Cardiac muscle cell (in vitro differentiated cells and primary cell): ENCODE results near the gene UCN3. TPM values are rescaled to one million over a fixed set of nuclear protein-coding genes. Genes with fewer than 3 reads are reported as not detected.

Experiments
- DNase-seq, 2 donors: peaks; one replicate each; pipeline versions ENCODE4 v3.0.0 to v3.0.0-alpha.2; 2010 to 2017; ENCODE audit warnings: low read depth in 1 of 2, low spot score in 1 of 2
- H3K27ac ChIP-seq: fragments of 200-600 bp; sonication (generic); 2 replicates; pipeline ENCODE4 v1.5.1; 2016
- H3K27me3 ChIP-seq: fragments of 200-600 bp; sonication (generic); 2 replicates; pipeline ENCODE4 v1.6.0; 2016; ENCODE audit warnings: control low read depth
- H3K36me3 ChIP-seq: fragments of 200-600 bp; sonication (generic); 2 replicates; pipeline ENCODE4 v1.5.1; 2016; ENCODE audit warnings: control low read depth
- H3K4me1 ChIP-seq: fragments of 200-600 bp; sonication (generic); 2 replicates; pipeline ENCODE4 v1.8.1; 2017; ENCODE audit warnings: low read depth, mild to moderate bottlenecking, mixed run types
- H3K4me3 ChIP-seq: fragments of 200-600 bp; sonication (generic); 2 replicates; pipeline ENCODE4 v1.5.1; 2016; ENCODE audit warnings: mild to moderate bottlenecking
- H3K9me3 ChIP-seq: fragments of 200-600 bp; sonication (generic); 2 replicates; pipeline ENCODE4 v1.5.1; 2017; ENCODE audit warnings: low read depth, mild to moderate bottlenecking, control low read depth
- CTCF ChIP-seq: IDR thresholded peaks from 2 replicates; pipeline ENCODE4 v1.5.1; 2012; ENCODE audit warnings: low read depth, mild to moderate bottlenecking, low read length
- polyA plus RNA-seq: library from polyadenylated mRNA; unstranded; fragments of >200 nt; fragmentation: Nextera tagmentation; extraction: Ambion mirVana; gene quantifications from 2 replicates; pipeline ENCODE4 v1.2.1, GENCODE V29; 2016
- total RNA-seq: library from RNA; depleted of rRNA; stranded (reverse); fragments of >200 nt; gene quantifications from 2 replicates; pipeline ENCODE4 v1.2.3, GENCODE V29; 2016

The UCN3 gene
- total and polyA plus RNA-seq, 2 experiments from 2014 or later = not detected

GRCh38 chr10:5411941-5412276, 47.1 kb downstream of the UCN3 start:
- no peaks in the 10 kb centered on the region for H3K9me3 ChIP-seq
- no peak overlapping the region for H3K27ac ChIP-seq
- H3K4me3 ChIP-seq = no peak overlapping the region
- no peaks in the 10 kb centered on the region for H3K4me1 ChIP-seq
- no peaks in the 10 kb centered on the region for H3K36me3 ChIP-seq
- no peaks in the 10 kb centered on the region for H3K27me3 ChIP-seq
- no peak for TF ChIP-seq CTCF
- no peak for DNase-seq

GRCh38 chr10:5412277-5412941, 47.6 kb downstream of the UCN3 start, which contains the start of gene NET1:
TSS of gene NET1 (plus strand) at chr10:5412557. CDS start at chr10:5412693, 136 bp downstream.
- H3K9me3 ChIP-seq = no peaks in the 10 kb centered on the region
- H3K36me3 ChIP-seq = no peaks in the 10 kb centered on the region
- H3K4me3 ChIP-seq = peak within 1 kb of the TSS; percentile 62
- H3K27ac ChIP-seq = peak within 1 kb of the TSS; percentile 58
- H3K4me1 ChIP-seq = no peaks in the 10 kb centered on the region
- H3K27me3 ChIP-seq = no peaks in the 10 kb centered on the region
- no peak for TF ChIP-seq CTCF
- peak; percentile 91 to 93 for DNase-seq

GRCh38 chr10:5413012-5413938, 48.5 kb downstream of the UCN3 start:
- Histone ChIP-seq H3K4me1 (no peaks in the 10 kb centered on the region), H3K4me3 (peak overlapping the region; percentile 62), H3K27me3 (no peaks in the 10 kb centered on the region), H3K36me3 (no peaks in the 10 kb centered on the region), H3K27ac (no peak overlapping the region), H3K9me3 (no peaks in the 10 kb centered on the region)
- no peak for TF ChIP-seq CTCF
- peak; percentile 47 to 74 for DNase-seq

- TF ChIP-seq CTCF = no peak
- H3K9me3 ChIP-seq = no peaks in the 10 kb centered on the region
- no peak for DNase-seq
- no peaks in the 10 kb centered on the region for H3K36me3 ChIP-seq
- H3K27ac ChIP-seq = no peak overlapping the region
- no peaks in the 10 kb centered on the region for H3K27me3 ChIP-seq
- H3K4me1 ChIP-seq = no peaks in the 10 kb centered on the region
- no peak overlapping the region for H3K4me3 ChIP-seq
Measured at GRCh38 chr10:5416981-5417380, 52.2 kb downstream of the UCN3 start.

GRCh38 chr10:5418584-5418983, 53.8 kb downstream of the UCN3 start:
- Histone ChIP-seq H3K4me3 (no peak overlapping the region), H3K4me1 (no peaks in the 10 kb centered on the region), H3K27me3 (no peaks in the 10 kb centered on the region), H3K27ac (no peak overlapping the region), H3K36me3 (no peaks in the 10 kb centered on the region), H3K9me3 (no peaks in the 10 kb centered on the region)
- DNase-seq = no peak
- TF ChIP-seq CTCF = no peak
